IPS-18a (cell line): ENCODE results near the gene KLF11.

Source experiments
- H3K27ac ChIP-seq: one replicate; pipeline ENCODE4 v1.5.1; 2013; ENCODE audit warnings: low read length
- H3K27me3 ChIP-seq: one replicate; pipeline ENCODE4 v1.6.1; 2013; ENCODE audit warnings: mild to moderate bottlenecking, low read length; ENCODE audit not compliant: control insufficient read depth, insufficient read depth
- H3K36me3 ChIP-seq: one replicate; pipeline ENCODE4 v1.6.1; 2013; ENCODE audit warnings: low read depth, low read length; ENCODE audit not compliant: control insufficient read depth
- H3K4me1 ChIP-seq: one replicate; pipeline ENCODE4 v1.6.1; 2013; ENCODE audit warnings: low read depth, low read length; ENCODE audit not compliant: control insufficient read depth
- H3K4me3 ChIP-seq: one replicate; pipeline ENCODE4 v1.5.1; 2013; ENCODE audit warnings: low read length
- H3K9ac ChIP-seq: one replicate; pipeline ENCODE4 v1.6.1; 2013; ENCODE audit warnings: mild to moderate bottlenecking, low read length, moderate library complexity
- H3K9me3 ChIP-seq: one replicate; pipeline ENCODE4 v1.6.1; 2013; ENCODE audit warnings: low read depth, low read length; ENCODE audit not compliant: control insufficient read depth

Gene KLF11

GRCh38 chr2:10097352-10098148, 54.2 kb downstream of the KLF11 start:
- Histone ChIP-seq H3K36me3 (no peaks in the 10 kb centered on the region), H3K27ac (no peak overlapping the region), H3K4me1 (peaks cover 3% of the 10 kb centered on the region), H3K9ac (no peak overlapping the region), H3K4me3 (no peak overlapping the region), H3K9me3 (no peaks in the 10 kb centered on the region), H3K27me3 (no peaks in the 10 kb centered on the region)

- Histone ChIP-seq H3K4me1 (no peaks in the 10 kb centered on the region), H3K27ac (no peak overlapping the region)
These were observed 58.1 kb downstream of the KLF11 start for GRCh38 chr2:10101491-10101890.

GRCh38 chr2:10103179-10103578, 59.8 kb downstream of the KLF11 start:
- Histone ChIP-seq H3K9me3 (no peaks in the 10 kb centered on the region), H3K9ac (no peak overlapping the region), H3K4me3 (no peak overlapping the region), H3K36me3 (no peaks in the 10 kb centered on the region), H3K27ac (no peak overlapping the region), H3K4me1 (no peaks in the 10 kb centered on the region), H3K27me3 (no peaks in the 10 kb centered on the region)

More at GRCh38 chr2:10101491-10101890, 58.1 kb downstream of the KLF11 start:
- no peaks in the 10 kb centered on the region for H3K36me3 ChIP-seq
- no peaks in the 10 kb centered on the region for H3K9me3 ChIP-seq
- no peak overlapping the region for H3K4me3 ChIP-seq
- no peak overlapping the region for H3K9ac ChIP-seq
- H3K27me3 ChIP-seq = no peaks in the 10 kb centered on the region
